ENCODE data around the gene LRRK1.

DNA sequence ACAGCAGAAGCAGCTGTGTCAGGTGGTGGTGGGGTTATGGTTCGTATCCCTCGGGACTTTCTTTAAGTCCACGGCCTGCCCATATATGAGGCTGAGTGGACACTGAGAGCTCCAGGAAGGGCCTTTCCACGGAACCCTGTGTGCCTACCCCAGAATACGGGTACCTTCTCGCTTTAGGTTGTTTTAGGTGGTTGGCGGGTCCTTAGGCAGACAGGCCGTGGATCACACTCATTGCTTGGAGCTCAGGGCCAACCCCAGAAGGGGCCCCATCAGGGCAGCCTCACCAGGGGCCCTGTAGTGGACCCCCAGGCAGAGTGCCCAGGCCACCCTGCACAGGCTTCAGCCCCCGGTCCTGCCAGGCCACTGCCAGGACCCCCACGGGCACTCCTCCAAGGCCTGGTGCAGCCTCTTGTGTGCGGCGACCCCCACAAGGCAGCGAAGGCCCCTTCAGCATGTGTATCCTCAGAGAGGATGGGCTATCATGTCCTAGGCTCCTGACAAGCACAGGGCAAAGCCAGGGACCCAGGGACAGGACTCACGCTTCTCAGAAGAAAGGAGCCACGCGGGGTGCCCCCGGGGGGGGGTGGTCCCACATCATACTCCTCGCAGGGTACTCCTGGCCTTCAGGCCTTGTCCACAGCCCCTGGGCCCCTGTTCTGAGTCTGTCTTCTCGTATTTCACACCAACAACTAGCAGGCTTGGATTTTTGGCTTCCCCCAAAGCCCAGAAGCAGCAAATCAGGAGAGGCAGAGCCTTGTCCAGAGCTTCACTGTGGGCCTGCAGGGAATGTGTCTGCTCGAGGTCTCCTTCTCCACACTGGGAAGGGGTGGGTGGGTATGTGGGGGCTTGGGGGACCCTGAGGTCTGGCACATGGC is 93.4 kb downstream of the LRRK1 start:
- TF ChIP-seq REST (IDR thresholded peaks at IDR 0.05; ENCODE audit: unreplicated experiment) = no peak
- TF ChIP-seq POLR2AphosphoS5 (IDR thresholded peaks at IDR 0.05; ENCODE audit: low read depth) = no peak
- TF ChIP-seq, protein P1, sequence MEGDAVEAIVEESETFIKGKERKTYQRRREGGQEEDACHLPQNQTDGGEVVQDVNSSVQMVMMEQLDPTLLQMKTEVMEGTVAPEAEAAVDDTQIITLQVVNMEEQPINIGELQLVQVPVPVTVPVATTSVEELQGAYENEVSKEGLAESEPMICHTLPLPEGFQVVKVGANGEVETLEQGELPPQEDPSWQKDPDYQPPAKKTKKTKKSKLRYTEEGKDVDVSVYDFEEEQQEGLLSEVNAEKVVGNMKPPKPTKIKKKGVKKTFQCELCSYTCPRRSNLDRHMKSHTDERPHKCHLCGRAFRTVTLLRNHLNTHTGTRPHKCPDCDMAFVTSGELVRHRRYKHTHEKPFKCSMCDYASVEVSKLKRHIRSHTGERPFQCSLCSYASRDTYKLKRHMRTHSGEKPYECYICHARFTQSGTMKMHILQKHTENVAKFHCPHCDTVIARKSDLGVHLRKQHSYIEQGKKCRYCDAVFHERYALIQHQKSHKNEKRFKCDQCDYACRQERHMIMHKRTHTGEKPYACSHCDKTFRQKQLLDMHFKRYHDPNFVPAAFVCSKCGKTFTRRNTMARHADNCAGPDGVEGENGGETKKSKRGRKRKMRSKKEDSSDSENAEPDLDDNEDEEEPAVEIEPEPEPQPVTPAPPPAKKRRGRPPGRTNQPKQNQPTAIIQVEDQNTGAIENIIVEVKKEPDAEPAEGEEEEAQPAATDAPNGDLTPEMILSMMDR (conservative IDR thresholded peaks at IDR 0.05; ENCODE audit: low read depth in 2 of 2) = no peak
- TF ChIP-seq ZNF114 (CRISPR knock-in tag; IDR thresholded peaks at IDR 0.05) = no peak
- TF ChIP-seq CREB1 (CRISPR knock-in tag; IDR thresholded peaks at IDR 0.05; ENCODE audit: low read depth) = no peak
- no peak for TF ChIP-seq EZH2phosphoT487 (IDR thresholded peaks at IDR 0.05; ENCODE audit: unreplicated experiment)
- TF ChIP-seq NANOG (IDR thresholded peaks at IDR 0.05; ENCODE audit: borderline replicate concordance) = no peak
- no peak for TF ChIP-seq EZH2 (IDR thresholded peaks at IDR 0.05; ENCODE audit: low read depth, unreplicated experiment)
- TF ChIP-seq, protein P2, sequence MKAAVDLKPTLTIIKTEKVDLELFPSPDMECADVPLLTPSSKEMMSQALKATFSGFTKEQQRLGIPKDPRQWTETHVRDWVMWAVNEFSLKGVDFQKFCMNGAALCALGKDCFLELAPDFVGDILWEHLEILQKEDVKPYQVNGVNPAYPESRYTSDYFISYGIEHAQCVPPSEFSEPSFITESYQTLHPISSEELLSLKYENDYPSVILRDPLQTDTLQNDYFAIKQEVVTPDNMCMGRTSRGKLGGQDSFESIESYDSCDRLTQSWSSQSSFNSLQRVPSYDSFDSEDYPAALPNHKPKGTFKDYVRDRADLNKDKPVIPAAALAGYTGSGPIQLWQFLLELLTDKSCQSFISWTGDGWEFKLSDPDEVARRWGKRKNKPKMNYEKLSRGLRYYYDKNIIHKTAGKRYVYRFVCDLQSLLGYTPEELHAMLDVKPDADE (IDR thresholded peaks at IDR 0.05) = no peak
- no peak for TF ChIP-seq STAT1 (IDR thresholded peaks at IDR 0.05; ENCODE audit: unreplicated experiment)
- no peak for TF ChIP-seq ZNF331 (CRISPR knock-in tag; IDR thresholded peaks at IDR 0.05; ENCODE audit: low read depth)
- no peak for TF ChIP-seq JUNB (IDR thresholded peaks at IDR 0.05; ENCODE audit: unreplicated experiment)
- no peak for TF ChIP-seq ZNF462 (CRISPR knock-in tag; IDR thresholded peaks at IDR 0.05)

All from GM23338 (cell line).